GM12872 (cell line): ENCODE measurements around the gene PRLR.

Experiments
- TF ChIP-seq, protein P1 (sequence below): IDR thresholded peaks from 3 replicates; pipeline ENCODE4 v1.5.1; 2011; ENCODE audit warnings: low read depth, mild to moderate bottlenecking, low read length, moderate library complexity; ENCODE audit not compliant: insufficient read depth

Gene PRLR

DNA sequence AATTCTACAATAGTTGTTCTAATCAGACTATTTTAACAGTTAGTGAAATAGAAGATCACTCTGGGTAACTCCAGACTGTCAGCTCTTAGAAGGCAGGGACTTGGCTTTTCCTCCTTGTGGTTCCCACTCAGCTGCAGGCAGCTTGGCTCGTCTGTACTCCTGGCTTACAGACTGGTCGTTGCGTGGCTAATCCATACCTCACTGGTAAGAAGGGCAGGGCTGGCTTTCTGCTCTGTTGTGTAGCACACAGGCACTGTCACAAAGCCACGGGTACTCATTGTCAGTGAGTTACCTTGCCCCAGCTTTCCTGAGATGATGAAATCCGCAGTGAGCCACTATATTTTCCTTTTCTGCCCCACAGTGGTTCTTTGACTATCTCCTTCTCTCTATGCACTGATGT lies 1.8 kb upstream of the PRLR start:
- TF ChIP-seq, protein P1, sequence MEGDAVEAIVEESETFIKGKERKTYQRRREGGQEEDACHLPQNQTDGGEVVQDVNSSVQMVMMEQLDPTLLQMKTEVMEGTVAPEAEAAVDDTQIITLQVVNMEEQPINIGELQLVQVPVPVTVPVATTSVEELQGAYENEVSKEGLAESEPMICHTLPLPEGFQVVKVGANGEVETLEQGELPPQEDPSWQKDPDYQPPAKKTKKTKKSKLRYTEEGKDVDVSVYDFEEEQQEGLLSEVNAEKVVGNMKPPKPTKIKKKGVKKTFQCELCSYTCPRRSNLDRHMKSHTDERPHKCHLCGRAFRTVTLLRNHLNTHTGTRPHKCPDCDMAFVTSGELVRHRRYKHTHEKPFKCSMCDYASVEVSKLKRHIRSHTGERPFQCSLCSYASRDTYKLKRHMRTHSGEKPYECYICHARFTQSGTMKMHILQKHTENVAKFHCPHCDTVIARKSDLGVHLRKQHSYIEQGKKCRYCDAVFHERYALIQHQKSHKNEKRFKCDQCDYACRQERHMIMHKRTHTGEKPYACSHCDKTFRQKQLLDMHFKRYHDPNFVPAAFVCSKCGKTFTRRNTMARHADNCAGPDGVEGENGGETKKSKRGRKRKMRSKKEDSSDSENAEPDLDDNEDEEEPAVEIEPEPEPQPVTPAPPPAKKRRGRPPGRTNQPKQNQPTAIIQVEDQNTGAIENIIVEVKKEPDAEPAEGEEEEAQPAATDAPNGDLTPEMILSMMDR, result no peak

DNA sequence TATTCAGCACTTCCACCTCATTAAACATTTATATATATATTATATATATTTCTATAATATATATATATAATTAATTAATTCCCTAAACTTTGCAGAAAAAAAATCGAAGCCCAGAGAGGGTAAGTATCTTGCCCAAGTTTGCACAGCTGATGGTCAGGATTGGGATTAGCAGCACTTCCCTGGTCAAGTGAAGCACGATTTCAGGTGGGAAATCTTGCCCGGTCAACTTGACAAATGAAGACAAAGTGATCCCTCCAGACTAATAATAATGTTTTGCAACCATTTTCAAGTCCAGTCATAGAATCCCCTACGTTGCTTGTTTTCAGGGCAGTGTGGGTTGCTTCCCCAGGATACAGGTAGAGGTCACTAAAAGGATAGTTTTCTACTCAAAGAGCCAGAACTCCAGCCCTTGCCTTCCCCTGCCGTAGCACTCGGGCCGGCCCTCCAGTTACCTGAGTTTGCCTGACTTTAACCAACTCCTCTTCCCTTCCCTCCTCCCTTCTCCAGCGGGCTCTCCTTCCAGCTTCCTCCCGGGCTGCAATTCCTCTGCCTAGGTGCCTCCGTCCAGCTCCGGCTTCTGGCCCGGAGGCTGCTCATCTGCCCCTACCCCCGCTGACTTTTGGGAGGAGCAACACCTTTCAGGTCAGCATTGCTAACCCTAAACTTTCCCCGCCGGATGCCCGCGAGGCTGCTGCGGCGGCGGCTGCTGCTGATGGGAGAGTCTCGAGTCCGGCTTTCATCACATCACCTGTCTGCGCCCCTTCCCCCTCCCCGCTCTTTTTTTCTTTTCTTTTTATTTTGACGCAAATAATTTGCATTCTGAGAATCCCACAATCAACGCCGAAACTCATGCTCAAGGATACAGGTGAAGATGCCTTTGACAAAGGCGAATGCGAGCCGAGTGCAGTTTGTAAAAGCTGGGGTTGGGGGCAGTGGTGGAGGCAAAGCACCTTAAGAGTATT lies 930 bp downstream of the PRLR start:
- TF ChIP-seq, protein P1, result peak; percentile 61

DNA sequence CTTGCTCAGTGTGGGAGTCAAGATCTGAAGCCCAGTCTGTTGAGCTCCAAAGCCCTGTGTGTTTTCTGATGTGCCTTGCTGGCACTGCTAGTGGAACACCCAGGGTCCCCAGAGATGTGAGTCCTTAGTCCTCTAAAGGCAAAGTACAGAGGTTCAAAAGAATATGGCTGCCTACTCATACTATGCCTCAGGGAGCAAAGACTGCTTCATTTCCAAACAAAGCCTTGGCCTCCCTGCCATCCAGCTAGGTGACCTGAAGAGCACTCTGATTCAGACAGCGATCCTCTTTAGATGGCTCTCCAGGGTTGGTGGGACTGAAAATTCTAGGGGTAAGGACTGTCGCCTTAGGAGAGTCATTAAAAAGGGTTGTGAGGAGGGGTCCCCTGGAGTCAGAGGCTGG lies 2.0 kb downstream of the PRLR start:
- TF ChIP-seq, protein P1, result no peak

DNA sequence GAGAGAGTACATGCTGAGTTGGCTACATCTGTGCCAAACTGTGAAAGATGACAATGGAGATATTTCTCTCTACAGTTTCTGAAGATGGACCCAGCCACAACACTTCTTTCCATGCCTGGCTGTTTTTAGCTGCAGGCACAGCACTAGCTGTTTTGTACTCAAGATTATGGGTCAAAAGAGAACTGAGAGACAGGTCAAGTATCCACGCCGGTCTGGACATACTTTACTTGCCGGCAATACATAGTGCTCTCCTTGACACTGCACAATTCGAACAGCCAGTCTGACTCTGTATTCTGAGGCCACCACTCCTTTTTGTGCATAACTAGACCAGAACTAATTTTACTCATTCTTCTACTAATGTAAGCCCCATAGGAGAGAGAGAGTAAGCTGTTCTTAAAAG lies 2.6 kb downstream of the PRLR start:
- TF ChIP-seq, protein P1, result no peak

DNA sequence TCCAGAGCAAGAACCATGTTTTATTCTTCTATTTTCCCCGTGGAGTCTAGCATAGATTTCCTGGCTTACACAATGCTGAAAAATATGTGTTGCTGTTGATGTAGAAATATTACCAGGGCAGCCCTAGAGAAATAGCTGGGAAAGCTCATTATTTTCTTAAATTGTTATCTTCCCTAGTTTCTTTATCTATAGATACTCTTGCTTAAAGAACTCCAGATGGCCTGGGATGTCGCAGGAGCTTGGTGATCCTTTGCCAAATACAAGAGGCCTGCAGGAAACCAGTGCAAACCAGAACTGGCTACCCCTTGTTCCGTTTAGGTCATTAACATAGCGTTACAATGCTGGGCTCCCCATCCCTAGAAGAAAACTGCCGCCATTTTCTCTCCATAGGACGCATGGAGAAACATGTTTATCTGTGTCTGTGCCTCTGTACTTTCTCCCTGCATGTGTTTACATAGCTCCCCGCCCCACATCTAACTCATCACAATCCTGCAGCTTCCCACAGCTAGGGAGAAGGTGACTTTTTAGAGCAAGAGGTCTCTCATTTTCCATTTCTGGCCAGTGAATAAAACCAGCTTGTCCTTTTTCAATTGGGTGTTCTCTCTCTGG lies 6.4 kb downstream of the PRLR start:
- TF ChIP-seq, protein P1, result no peak

DNA sequence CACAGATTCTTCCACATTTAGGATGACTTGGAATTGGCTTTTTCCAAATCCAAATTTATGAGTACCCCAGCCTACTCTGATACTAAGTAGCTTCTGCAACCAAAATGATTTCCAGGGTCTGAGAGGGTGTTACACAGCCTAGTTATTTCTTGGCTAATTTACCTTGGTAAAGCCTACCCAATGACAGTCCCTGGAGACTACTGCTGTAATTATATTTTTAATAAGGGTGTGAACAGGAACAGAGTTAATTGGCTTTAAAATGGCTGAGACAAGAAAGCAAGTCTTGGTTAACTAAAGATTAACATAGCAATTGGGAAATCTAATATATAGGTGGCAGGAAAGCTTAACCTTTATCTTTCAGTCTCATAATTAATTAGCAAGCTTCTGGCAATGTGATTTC lies 9.3 kb downstream of the PRLR start:
- TF ChIP-seq, protein P1, result no peak

DNA sequence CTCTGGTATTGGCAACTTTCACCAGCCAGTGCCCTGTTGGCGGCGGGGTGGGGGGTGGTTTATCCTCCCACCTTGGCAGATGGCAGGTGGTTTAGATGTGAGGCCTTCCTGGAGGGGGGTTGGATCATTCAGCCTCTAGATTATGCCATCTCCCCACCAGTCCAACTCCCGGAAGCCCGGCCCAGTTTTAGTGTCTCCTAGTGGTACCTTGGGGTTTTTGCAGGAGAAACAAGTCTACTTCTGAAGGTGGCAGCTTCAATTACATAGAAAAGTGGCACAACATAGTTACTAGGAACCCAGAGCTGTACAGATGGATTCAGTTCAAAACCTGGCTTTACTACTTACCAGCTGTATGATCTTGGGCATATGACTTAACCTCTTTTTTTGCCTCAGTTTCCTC lies 11.3 kb downstream of the PRLR start:
- TF ChIP-seq, protein P1, result peak; percentile 10; the same call in 1 of the 3 replicates
